HL-60 (cell line): Measurements from ENCODE around the gene SCLY.

Source experiments
- DNase-seq, 2 experiments: peaks; one replicate each; pipeline ENCODE4 v3.0.0-alpha.2; 2010 to 2020; ENCODE audit warnings: low read depth in 1 of 2, low spot score in 1 of 2
- H3K27ac ChIP-seq: fragments of 250-450 bp; sonication (Bioruptor Pico); replicated peaks from 2 replicates; pipeline ENCODE4 v1.5.1; 2020; ENCODE audit warnings: mild to moderate bottlenecking, moderate library complexity
- H3K27me3 ChIP-seq: fragments of 250-450 bp; sonication (Bioruptor Pico); 2 replicates; pipeline ENCODE4 v1.5.1; 2021; ENCODE audit warnings: mild to moderate bottlenecking, moderate library complexity; ENCODE audit not compliant: insufficient read depth, poor library complexity, severe bottlenecking
- H3K4me3 ChIP-seq: replicated peaks from 2 replicates; pipeline ENCODE4 v1.5.1; 2011; ENCODE audit warnings: mild to moderate bottlenecking, control low read depth, low read length; ENCODE audit not compliant: insufficient read depth
- GABPA ChIP-seq: IDR thresholded peaks from 2 replicates; pipeline ENCODE4 v1.6.1; 2012; ENCODE audit warnings: low read depth
- POLR2AphosphoS5 ChIP-seq: IDR thresholded peaks from 2 replicates; pipeline ENCODE4 v1.6.1; 2012; ENCODE audit warnings: low read depth
- SPI1 ChIP-seq: IDR thresholded peaks from 2 replicates; pipeline ENCODE4 v1.6.1; 2012; ENCODE audit warnings: low read depth, mild to moderate bottlenecking, borderline replicate concordance
- TF ChIP-seq, protein P1 (sequence below): IDR thresholded peaks from one replicate; pipeline ENCODE4 v1.5.1; 2011; ENCODE audit warnings: low read length, control low read depth, inconsistent platforms; ENCODE audit not compliant: insufficient read depth
- TF ChIP-seq, protein P2 (sequence below): IDR thresholded peaks from 2 replicates; pipeline ENCODE4 v1.6.1; 2012; ENCODE audit warnings: low read depth; ENCODE audit not compliant: insufficient replicate concordance

The SCLY gene

DNA sequence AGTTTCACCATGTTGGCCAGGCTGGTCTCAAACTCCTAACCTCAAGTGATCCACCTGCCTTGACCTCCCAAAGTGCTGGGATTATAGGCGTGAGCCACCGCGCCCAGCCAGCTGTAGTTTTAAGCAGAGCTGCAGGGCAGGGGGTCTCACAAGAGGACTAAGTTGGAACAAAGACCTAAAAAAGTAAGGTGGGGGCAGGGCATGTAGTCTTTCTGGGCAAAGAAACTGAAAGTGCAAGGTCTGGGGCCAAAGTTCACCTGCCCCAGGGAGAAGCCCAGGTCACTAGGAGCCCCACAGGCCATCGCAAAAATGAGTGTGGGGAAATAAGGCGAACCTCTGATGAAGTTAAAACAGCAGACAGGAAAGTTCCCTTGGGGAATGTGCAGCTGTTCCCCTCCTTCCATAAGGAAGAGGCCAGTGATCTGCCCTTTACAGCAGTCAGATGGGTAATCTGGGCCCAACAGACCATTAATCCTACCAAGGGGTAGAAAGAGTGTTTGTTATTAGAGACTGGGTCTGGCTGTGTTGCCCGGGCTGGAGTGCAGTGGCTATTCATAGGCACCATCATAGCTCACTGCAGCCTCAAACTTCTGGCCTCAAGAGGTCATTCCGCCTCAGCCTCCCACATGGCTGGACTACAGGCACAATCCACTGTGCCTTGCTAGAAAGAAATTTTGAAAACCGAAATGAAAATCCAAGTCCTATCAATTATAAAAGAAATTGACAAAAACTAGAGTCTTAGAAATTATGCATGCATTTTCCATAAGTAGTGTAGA lies 2.8 kb downstream of the SCLY start:
- DNase-seq, result no peak
- no peak for TF ChIP-seq GABPA
- no peak for TF ChIP-seq POLR2AphosphoS5
- TF ChIP-seq, protein P1, sequence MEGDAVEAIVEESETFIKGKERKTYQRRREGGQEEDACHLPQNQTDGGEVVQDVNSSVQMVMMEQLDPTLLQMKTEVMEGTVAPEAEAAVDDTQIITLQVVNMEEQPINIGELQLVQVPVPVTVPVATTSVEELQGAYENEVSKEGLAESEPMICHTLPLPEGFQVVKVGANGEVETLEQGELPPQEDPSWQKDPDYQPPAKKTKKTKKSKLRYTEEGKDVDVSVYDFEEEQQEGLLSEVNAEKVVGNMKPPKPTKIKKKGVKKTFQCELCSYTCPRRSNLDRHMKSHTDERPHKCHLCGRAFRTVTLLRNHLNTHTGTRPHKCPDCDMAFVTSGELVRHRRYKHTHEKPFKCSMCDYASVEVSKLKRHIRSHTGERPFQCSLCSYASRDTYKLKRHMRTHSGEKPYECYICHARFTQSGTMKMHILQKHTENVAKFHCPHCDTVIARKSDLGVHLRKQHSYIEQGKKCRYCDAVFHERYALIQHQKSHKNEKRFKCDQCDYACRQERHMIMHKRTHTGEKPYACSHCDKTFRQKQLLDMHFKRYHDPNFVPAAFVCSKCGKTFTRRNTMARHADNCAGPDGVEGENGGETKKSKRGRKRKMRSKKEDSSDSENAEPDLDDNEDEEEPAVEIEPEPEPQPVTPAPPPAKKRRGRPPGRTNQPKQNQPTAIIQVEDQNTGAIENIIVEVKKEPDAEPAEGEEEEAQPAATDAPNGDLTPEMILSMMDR, result no peak
- TF ChIP-seq SPI1, result no peak
- TF ChIP-seq, protein P2, sequence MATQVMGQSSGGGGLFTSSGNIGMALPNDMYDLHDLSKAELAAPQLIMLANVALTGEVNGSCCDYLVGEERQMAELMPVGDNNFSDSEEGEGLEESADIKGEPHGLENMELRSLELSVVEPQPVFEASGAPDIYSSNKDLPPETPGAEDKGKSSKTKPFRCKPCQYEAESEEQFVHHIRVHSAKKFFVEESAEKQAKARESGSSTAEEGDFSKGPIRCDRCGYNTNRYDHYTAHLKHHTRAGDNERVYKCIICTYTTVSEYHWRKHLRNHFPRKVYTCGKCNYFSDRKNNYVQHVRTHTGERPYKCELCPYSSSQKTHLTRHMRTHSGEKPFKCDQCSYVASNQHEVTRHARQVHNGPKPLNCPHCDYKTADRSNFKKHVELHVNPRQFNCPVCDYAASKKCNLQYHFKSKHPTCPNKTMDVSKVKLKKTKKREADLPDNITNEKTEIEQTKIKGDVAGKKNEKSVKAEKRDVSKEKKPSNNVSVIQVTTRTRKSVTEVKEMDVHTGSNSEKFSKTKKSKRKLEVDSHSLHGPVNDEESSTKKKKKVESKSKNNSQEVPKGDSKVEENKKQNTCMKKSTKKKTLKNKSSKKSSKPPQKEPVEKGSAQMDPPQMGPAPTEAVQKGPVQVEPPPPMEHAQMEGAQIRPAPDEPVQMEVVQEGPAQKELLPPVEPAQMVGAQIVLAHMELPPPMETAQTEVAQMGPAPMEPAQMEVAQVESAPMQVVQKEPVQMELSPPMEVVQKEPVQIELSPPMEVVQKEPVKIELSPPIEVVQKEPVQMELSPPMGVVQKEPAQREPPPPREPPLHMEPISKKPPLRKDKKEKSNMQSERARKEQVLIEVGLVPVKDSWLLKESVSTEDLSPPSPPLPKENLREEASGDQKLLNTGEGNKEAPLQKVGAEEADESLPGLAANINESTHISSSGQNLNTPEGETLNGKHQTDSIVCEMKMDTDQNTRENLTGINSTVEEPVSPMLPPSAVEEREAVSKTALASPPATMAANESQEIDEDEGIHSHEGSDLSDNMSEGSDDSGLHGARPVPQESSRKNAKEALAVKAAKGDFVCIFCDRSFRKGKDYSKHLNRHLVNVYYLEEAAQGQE, result no peak

DNA sequence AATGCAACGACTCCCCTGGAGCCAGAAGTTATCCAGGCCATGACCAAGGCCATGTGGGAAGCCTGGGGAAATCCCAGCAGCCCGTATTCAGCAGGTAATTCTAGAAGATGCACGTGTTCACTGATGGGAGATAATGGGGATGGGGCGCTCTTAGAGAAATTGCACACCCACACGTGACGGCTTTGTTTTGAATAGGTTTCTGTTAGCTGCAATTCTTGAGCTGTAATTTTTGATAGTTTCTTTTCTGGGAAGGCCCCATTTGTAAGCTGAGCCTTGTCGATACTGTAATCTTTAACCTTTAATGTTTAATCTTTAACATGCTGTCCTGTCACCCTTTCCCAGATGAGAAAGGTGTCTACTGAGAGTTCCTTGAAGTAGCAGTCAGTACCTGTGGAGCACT lies 3.6 kb downstream of the SCLY start:
- TF ChIP-seq, protein P2, result no peak
- Histone ChIP-seq H3K4me3 (no peak overlapping the region), H3K27ac (no peak overlapping the region), H3K27me3 (no peaks in the 10 kb centered on the region)
- no peak for DNase-seq

More for the DNA sequence above, 2.8 kb downstream of the SCLY start:
- Histone ChIP-seq H3K4me3 (no peak overlapping the region), H3K27ac (no peak overlapping the region), H3K27me3 (no peaks in the 10 kb centered on the region)

DNA sequence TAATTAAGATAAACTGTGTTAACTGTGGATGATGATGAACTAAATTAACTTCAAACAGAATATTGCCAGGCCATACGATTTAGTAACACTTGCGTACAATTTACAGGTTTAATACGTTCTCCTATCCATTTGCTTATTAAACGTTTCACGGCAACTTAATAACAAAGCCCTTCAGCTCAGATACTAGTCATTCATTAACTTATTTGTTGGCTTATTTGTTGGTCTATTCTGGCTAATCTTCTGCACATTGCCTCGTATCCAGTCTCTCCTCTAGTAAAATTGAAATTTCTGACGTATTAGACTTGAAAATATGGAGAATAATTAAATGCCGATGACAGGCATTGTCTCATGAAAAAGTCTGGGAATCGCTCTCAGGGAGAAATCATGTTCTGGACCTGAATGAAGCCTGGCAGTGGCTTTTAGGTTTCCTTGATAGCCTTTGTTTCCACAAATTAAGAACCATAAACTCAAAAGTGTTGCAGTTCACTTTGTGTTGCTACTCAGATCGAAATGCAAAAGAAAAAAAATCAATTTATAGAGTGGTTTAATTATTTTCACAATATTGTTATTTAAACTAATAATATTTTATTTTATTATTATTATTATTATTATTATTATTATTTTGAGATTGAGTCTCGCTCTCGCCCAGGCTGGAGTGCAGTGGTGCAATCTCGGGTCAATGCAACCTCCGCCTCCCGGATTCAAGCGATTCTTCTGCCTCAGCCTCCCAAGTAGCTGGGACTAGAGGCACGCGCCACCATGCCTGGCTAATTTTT lies 4.5 kb downstream of the SCLY start:
- Histone ChIP-seq H3K27ac (no peak overlapping the region), H3K27me3 (no peaks in the 10 kb centered on the region), H3K4me3 (no peak overlapping the region)
- DNase-seq, result no peak
- TF ChIP-seq SPI1 (no peak), GABPA (no peak), POLR2AphosphoS5 (no peak)
- TF ChIP-seq, protein P1, result no peak
- TF ChIP-seq, protein P2, result no peak
